Measurements from ENCODE around the gene TRABD2B.

The TRABD2B gene

DNA sequence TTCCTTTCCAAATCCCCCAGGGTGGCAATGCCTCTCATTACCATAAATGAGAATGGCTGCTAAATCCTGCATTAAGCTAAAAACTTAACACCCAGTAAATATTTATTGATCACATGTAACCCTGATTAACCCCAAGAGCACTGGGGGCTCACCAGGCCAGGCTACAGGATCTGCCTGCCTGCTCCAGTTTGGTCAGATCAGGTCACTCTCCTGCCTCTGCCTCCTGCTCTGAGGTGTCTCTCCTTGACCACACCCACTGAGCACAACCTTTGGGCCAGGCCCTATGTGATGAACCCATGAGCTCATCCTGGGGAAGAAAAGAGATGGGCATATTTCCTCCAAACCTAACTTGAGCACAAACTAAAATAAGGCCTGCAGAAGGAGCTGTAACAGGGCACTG lies 93.5 kb downstream of the TRABD2B start:
- no peak for DNase-seq

DNA sequence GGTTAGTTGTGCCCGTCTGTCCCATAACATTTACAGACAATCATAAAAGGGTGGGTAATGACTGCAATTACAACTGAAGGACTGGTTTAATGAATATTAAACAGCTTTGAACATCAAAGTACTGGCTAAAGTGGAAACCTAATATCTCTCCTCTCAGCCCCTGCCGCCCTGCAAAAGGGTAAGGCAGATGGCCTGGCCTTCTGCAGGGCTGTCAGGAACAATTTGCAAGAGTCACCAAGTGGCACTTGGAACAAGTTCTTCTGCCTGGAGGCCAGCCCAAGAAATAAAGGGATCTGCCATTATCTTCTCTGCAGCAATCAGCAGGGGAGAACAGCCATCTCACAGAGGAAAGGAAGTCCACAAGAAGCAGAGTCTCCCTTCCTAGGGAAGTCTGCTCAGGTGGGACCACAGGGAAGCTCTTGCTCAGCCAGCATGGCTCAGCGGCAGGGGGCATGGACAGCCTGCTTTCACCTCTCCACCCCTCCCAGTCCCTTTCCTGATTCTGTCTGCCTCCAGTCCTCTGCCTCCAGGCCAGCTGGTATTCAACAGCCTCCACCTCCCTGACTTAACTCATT lies 96.1 kb downstream of the TRABD2B start:
- no peak for DNase-seq

DNA sequence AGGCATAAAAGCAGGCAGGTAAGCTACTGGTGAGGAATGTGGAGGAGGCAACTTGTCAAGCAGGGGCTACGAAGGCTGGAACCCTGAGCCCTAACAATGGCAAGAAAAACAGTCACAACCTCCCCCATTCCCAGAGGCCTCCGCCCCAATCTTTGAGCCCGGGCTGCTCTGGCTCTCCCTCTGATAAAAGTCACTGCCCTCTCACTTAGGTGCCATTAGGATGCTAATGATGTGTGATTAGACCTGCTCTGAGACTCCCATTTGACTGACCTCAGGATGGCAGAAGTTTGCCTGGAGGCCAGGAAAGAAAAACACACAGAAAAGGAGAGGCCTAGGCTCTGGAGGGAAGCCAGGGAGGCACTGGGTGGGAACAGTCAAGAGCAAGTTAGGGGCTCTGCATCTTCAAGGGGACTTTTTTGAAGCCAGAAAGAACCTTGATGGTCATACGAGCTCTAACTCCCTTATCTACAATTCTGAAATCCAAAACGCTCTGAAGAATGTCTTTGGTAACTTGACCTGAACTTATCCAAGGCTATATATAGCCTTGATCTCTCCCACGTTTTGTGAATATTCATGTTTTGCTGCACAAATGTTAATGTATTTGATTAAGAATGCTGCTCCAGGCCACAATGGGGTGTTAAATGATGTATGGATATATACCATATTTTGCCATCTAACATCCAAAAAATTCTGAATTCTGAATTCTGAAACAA lies 98.9 kb downstream of the TRABD2B start:
- no peak for DNase-seq

DNA sequence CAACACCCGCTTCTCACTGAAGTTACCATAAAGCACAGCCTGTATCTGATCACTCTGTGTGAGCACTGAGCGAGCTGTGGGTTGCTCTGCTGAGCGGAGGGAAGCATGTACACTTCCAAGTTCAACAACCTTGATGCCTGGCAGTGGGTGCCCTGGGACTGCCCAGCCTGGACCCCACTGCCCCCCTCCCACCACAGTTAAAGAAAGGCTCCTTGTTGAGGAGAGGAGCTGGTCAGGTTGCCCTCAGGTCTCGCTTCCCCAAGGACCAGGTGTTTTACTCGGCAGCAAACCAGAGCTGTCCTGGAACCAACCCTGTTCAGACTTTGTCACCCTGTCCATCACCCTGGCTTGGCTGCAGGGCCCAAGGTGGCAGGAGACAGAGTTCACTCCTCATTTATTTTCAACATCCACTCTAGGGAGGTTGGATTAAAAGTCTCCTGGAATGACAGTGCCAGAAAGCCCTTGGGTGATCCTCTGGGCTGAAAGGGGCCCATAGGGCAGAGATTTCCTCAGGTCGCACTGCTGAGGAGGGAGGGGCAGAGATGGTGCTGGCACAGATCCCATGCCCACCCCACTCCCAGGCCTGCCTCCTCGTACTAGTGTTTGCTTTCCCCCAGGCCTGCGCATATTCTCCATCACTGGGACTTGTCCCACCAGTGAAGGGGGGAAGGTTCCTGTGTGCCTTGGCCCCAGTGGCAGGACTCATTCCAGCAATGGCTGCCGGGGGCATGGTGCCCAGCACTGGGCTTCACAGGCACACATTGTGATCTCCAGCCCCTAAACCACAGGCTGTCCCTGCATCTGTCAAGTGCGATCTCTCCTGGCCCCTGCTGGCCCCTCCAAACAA lies 101.7 kb downstream of the TRABD2B start:
- peak in 1 of 2 donors; percentile 1 for DNase-seq

DNA sequence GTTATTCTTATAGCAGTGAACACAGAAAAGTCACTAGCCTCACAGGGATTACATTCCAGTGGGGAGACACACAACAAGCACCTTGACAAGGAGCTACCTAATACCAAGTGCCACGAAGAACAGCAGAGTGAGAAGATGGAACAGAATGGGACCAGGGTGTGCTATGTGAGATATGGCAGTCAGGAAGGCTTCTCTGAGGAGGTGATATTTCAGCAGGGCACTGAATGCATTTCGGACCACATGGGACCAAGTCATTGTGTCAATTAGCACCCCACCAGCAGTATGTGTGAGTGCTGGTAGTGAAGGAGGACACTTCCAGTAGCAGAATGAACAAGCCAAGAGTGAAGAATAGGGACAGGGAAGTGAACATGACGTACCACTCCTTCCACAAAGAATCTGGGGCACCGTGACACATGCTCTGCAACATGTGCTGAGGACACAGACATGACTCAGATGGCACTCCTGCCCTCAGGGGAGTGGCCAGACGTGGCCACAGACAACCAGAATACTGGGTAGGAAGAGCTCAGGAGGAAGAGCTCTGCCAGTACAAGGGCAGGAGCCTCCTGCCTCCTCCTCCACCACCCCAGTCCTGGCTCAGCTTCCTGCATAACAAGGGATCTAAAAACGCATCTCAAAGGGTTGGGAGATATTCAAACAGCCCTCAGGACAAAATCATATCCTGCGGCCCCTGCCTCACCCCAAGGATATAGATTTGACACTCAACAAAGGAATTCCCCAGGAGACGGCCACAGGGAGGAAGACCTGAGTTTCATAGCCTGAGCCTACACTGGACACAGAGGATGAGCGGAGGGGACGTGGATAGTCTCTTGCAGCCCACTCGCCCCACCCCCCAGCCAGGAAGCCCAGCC lies 102.5 kb downstream of the TRABD2B start:
- no peak for DNase-seq

DNA sequence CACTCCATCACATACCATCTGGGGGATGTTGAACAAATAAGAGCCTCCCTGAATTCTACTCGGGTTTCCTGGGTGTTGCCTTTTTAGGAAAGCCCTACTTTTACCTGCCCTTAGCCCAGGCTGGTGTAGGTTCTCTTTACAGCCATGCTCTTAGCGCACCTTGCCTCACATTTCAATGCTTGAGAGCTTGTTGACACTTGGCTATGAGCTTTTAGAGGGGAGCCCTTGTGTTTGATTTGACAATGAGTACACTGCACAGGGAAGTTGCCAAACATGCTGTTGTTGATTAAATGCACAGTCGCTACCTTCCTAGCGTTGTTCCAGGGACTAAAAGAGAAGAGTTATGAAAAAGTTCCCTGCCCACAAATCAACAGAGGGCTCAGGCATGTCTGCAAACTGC lies 103.8 kb downstream of the TRABD2B start:
- DNase-seq = no peak

DNA sequence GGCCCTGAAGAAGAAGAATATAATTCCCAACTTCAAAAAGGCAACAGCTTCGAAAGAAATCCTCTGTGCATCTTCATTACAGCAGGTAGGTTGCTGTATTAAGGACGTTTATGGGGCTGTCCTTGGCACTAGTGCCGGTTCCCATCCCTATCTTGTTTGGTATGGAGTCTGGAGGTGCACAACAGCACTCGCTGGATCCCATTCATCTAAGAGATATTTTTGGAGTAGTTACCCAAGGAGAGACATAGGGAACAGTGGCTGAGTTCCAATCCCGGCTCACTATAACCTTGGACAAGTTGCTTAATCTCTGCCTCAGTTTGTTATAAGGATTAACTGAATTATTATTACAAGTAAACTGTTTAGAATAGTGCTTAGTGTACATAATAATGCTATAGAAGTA lies 106.4 kb downstream of the TRABD2B start:
- no peak for DNase-seq

DNA sequence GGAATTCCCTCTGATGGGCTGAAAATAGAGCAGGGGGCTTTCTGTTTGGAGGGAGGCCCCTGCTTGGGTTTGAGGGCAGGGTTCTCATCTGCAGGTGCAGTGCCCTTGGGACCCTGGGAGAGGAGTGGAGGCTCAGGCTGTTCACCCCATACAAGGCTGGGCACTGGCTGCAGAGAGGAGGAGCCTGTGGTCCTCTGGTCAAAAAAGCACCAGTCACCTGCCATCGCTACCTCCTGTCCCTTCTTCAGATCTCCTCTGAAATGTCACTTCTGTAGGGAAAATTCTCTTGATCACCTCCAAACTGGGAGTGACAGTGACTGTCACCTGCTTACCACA lies 108.9 kb downstream of the TRABD2B start:
- DNase-seq = no peak

DNA sequence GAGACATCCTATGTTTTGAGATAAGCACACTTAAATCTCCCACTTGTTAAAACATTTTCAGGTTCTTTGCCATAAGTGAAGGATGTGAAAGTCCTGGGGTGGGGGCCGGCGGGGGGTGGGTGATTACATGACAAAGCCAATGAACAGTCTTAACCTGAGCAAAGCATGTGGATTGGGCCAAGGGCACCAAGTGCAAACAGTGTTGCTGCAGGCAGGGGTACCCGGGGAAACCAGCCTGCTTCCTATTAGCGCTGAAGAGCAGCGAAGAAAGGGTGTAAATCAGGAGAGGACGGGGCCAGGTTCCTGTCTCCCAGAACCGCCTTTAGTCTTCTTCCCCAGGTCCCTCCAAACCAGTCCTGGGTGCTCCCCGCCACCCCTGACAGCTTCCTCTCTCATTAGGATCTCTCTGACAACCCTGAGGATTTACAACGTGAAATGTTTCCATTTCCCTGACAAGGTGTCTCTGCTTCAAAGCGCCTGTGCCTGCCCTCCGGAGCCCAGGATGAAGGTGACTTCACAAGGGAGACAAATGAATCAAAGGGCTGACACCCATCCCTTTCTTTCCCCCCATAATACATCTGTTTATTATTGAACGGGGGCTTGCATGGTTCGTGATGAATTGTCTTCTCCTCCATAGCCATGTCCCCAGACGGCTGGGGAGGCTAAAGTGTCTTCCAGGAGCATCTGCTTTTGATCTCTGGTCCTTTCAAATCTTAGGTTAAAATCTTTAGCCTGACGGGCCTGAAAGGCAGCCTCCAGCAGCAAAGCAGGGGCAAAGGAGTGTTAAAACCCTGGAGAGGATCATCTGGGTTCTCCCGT lies 109.5 kb downstream of the TRABD2B start:
- no peak for DNase-seq

DNA sequence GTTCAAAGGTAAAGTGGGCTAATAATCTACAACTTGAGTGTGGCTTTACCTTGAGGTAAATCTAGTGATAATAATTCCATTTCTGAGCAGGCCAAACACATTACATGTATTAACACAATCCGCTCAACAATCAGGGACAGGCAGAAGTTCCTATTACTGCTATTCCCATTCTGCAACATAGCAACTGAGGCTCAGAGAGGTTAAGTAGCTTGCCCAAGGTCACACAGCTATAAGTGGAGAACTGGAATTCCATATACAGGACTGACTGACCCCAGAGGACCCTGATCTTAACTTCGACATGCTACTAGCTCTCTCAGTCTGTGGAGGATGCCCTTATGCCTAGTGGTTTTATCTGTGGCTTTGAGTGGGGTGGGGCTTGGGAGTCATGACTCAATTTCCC lies 110.1 kb downstream of the TRABD2B start:
- DNase-seq = no peak

DNA sequence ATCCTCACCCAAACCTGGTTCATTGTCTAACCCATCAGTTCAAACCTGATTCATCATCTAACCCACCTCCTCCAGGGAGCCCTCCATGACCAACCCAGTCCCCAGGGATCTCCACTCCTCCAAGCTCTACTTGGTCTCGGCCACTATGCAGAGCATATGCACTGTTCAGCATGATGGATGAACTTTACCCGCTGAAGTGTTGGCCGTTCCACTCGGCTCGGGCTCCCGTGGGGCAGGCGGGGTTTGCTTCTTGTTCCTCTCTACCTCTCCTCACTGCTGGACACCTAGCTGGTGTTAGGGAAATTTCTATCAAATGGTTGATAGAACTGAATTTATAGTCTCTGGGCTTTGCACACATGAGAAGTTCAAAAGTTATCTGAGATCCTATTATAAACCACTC lies 111.0 kb downstream of the TRABD2B start:
- no peak for DNase-seq

DNA sequence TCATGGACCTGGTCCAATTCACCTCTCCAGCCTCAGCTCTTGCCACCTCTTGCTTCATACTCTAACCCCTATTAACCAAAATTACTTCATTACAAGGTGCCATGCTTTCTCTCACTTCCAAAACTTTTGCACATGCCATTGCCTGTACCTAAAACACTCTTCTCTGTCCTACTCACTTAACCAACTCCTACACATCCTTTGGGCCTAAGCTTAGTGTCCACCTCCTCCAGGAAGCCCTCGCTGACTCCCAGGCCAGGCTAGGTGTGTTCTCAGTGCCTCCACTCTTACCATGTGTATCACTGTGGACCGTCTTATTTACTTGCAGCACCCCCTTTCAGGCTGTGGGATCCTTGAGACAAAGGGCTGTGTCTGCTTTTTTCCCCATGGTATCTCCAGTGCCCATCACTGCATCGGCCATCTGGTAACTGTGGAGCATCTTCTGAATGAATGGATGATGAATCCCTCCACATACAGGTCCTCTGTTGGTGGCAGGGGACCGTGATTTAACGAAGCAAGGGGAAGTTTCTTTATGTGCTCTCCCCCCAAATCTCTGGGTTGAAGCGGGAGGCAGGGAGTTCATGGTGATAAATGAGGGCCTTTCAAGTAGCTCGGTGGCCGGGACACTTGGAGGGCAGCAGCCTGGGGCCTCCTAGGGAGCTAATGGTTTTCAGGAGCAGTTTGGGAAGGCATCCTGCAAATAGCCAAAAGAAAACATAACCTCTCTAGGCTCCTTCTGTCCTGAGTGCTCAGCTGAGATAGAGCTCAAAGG lies 111.9 kb downstream of the TRABD2B start:
- no peak for DNase-seq

DNA sequence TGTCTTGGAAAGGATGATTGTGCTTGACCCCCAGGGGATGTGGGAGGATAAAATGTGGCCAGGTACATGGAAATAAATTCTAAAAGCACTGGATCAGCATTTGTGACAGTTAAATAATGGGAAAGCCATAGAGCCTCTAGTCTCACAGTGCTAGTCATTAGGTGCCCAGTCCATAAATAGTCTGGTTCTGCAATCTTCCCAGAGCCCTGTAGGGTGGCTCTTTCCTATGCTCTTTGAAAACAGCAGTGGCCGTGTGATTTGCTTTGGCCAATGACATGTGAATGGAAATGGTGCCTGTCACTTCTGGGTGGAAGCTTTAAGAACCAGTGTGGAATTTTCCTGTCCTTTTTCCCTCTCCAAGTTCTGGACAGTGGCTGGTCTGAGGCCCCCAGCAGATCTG lies 113.2 kb downstream of the TRABD2B start:
- no peak for DNase-seq

DNA sequence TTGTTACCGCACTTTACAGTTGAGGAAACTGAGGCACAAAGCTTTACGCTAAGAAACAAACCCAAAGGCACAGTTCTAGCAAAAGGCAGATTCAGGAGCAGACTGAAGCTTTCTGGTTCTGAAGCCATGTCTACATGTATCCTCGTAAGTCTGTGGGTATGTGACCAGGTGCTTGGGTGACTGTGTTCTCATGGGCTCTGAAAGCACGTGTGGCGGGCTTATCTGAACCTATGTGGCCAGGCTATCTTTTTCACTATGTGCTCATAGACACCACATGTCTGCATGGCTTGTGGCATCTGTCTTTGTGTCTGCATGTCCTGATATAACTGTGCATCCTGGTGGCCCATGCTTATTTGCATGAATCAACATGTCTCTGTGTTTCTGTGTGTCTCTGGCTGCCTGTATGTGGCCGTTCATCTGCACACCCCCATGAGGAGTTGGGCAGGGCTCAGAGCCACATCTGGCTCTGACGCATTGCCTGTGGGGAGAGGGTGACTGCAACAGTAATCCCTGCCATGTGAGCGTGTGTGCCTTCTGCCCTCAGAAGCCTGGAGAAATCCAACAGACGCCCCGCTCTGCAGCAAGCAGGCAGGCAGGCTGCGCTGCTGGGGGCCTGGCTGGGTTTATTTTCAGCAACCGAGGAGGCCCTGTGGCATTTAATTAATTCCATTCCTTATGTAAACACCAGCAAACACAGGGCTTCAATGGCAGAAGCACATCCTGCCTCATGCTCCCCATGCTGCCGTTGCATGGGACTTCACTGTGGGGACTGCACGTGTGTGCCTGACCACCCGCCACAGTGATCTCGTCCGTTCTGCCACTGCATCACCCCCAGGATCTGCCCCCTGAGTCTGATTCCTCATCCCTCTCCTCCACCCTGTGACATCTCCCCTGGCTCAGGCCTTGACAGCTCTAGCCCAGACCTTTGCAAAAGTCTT lies 115.4 kb downstream of the TRABD2B start:
- no peak for DNase-seq

DNA sequence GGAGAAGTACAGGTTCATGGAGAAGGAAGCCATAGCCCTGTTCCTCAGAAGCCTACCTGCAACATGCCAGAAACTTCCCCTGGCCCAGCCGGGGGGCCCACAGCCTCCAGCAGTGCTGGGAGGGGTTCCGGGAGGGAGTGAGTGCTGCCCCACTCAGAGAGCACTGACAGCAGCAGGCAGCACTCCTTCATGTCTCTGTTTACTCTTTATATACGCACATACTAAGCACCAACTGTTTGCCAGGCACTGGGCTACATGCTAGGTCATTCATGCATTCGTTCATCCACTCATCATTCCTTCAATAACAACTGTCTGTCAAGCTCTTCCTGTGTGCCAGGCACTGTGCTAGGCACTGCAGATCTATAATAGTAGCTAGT lies 120.6 kb downstream of the TRABD2B start:
- no peak for DNase-seq

DNA sequence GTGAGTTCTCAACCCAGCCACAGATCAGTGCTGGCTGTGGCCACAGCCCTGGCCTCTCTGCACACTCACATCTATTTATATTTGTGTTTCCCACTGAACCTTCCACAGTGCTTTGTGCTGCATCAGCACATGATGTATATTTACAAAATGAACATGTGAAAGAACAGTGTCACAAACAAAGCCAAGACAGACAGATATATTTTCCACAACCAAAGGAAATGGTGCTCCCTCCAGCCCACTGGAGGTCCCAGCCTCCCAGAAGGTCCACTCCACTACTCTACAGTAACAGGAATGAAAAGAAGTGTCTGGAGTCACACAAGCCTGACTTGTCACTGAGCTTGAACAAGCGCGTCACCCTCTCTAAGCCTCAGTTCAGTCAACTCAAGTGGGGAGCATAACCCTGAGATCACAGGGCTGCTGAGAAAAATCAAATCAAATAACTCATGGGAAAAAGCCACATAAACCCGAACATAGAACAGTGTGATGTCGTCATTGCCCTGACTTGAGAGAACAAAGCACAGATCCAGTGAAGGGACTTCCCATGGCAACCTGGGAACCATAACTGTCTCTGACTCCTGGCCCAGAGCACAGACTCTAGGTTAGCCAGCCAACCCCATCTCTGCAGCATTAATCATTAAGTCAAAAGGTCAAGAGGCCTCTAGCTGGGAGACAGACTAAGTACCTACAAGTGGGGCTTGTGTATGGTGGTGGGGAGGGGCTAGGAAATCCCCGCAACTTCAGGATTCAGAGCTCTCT lies 121.2 kb downstream of the TRABD2B start:
- DNase-seq = no peak

DNA sequence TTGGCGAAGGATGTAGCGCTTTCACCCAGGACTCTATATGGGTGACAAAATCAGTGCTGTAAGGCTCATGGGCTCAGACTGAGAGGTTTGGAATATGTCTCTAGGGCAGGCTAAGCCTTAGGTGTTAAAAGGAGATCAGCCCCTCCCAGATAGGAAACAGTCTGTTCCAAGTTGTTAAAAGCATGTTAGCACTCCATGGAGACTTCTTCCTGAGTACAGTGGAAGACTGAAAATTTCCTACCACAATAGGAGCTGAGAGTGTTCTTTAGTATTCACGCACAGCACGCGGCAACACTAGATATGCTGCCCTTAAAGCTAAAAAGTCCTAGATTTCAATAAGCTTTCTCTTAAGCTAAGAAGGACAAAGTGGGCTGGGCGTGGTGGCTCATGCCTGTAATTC lies 122.1 kb downstream of the TRABD2B start:
- DNase-seq = no peak

DNA sequence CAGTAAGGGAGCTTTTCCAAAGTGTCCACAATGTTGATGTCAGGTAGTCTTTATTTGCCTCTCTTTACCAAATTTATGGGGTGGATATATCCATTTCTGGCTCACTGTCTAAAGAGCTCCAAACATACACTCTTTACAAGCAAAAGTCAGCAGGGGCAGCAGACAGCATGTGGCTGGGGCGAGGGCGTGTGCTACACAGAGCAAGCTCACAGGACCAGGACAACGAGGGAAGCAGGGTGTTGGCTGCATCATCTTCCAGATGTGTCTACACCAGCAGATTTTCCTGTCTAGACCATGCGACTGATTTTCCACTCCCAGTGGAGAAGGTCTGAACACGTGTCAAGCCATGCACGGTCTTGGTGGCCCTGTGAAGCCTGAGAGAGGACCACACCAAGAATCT lies 123.8 kb downstream of the TRABD2B start:
- no peak for DNase-seq

DNA sequence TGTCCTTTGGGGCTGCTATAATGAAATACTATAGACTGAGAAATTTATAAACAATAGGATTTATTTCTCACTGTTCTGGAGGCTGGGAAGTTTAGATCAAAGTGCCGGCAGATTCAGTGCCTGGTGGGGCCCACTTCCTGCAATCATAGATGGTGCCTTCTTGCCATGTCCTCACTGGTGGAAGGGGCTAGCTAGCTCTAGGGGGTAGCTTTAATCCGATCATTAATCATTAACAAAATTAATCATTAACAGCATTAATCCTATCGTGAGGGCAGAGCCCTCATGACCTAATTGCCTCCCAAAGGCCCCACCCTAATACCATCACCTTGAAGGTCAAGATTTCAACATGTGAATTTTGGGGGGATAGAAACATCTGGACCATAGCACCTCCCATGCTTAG lies 124.3 kb downstream of the TRABD2B start:
- DNase-seq = no peak

All from hippocampal formation (tissue), 2 donors.